ENCODE data around the gene TANC1. TPM values are rescaled to one million over a fixed set of nuclear protein-coding genes. Genes with fewer than 3 reads are reported as not detected.

Gene TANC1
- total RNA-seq, 1 experiment from 2014 or later: 26.5 TPM

DNA sequence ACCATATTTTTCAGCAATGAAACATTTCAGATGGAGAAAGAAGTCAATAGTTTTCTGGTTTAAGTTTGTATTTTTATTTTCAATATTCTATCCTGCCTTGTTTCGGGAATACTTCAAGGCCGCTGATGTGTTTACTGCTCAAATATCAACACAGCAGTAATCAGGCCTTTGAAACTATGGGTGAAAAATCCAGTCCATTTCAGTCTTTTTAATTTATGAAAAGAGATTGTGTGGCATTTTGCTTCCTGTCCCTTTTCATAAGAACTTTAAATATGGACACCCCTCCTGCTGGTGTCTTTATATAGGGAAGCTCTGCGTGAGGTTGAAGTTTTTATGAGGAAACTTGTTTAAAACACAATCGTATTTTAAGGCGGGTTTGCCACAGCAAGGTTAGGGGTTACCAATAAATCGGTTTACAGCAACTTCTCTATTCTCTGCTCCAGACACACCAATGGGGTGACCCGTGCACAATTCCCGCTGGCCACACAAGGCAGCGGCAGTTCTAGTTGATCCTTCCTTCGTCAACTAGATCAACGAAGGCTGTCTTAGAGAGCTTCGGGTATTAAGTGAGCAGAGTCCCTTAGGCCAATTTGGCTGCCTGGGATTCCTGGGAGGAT lies 1.2 kb upstream of the TANC1 start:
- peaks cover 54% of the 10 kb centered on the region for H3K4me1 ChIP-seq (replicated peaks)
- no peaks in the 10 kb centered on the region for H3K27me3 ChIP-seq (replicated peaks)
- no peak for DNase-seq (ENCODE audit: low read depth in 1 of 2, low spot score in 2 of 2)
- H3K36me3 ChIP-seq: peaks cover 17% of the 10 kb centered on the region
- H3K4me3 ChIP-seq: peak overlapping the region; percentile 89
- H3K27ac ChIP-seq: peak overlapping the region; percentile 80
- H3K9me3 ChIP-seq (replicated peaks): no peaks in the 10 kb centered on the region

DNA sequence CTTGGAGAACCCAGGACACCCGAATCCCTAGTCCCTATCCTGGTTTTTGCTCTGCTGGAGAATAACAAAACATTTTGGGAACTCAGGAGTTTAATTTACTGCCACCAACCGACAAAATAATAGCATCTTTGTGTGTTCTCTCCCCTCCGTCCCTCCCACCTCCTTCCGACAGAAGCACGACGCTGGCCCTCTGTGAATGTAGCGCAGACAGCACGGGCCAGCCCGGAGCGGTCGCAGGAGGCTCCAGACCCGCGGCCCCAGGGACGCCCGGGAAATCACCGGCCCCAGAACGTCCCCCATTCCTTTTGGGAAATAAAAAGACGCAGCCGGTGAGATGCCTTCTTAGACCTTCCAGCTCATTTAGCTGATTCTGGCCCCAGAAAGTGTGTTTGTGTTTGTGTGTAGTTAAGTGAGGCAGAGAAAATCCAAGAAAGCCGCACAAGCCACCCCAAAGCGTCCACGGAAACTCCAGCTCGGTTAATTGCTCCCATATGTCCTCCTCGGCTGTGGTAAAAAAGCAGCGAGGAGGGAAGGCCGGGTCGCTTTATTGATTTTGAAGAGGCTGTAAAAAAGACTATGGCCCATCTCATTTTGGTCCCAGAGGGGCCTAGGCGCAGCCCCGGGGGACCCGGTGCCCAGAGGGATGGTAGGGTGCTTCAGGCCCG lies 577 bp upstream of the TANC1 start:
- Histone ChIP-seq H3K9me3 (replicated peaks) (no peaks in the 10 kb centered on the region), H3K4me1 (replicated peaks) (peaks cover 55% of the 10 kb centered on the region), H3K4me3 (peak overlapping the region; percentile 89), H3K27ac (peak overlapping the region; percentile 80), H3K36me3 (peaks cover 21% of the 10 kb centered on the region), H3K27me3 (replicated peaks) (no peaks in the 10 kb centered on the region)
- DNase-seq (ENCODE audit: low read depth in 1 of 2, low spot score in 2 of 2): peak; percentile 73 to 90

DNA sequence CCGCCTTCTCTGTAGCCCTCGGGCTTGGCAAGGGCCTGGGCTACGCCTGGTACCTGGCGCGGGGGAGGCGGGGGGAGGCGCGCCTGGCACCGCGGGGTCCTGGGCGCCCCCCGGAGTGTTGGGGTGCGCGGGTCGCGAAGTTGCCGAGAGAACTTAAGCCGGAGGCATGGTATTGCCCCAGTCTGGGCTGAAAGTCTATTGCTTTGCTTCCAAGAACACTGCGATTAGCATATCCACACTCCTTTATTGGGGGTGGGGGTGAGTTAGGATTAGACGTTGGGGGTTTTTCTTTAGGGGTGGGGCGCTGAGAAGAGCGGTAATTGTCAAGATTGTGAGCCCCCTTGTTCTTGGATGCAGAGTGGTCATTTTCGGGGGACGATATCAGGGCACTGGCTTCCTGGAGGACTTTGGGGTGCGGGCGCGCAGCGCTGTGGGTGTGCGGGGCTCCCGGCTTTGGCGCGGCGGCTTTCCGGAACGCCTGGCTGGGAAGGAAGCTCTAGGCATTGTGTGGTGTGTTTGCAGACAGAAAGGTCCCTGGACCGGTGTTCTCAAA lies 798 bp downstream of the TANC1 start:
- Histone ChIP-seq H3K4me1 (replicated peaks) (peaks cover 66% of the 10 kb centered on the region), H3K36me3 (peaks cover 21% of the 10 kb centered on the region), H3K4me3 (peak overlapping the region; percentile 89), H3K9me3 (replicated peaks) (no peaks in the 10 kb centered on the region), H3K27ac (peak overlapping the region; percentile 80), H3K27me3 (replicated peaks) (no peaks in the 10 kb centered on the region)
- no peak for DNase-seq (ENCODE audit: low read depth in 1 of 2, low spot score in 2 of 2)

DNA sequence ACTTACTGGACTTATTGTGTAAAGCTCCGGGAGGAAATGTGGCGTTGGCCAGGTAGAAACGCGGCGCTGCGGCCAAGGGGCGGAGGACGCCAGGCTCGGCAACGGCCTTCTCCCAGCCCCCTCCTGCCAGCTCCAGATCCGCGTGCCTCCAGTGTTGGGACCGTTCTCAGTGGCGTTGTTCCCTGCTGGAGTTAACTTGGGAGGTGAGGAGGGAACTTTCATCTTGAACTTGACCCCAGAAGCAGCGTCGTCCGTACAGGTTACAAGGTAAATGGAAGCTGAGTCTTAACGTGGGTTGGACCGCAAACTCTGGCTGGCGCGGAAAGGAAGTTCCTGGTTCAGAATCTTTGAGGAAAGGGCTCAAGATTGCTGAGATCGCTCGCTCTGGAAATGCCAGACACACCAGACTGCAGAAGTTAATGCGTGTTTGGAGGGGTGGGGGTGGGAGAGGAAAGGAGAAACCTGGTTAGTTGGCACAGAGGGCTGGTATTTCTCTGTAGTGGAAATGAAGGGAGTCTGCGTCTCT lies 1.3 kb downstream of the TANC1 start:
- H3K4me1 ChIP-seq (replicated peaks): peaks cover 66% of the 10 kb centered on the region
- peaks cover 21% of the 10 kb centered on the region for H3K36me3 ChIP-seq
- peak overlapping the region; percentile 89 for H3K4me3 ChIP-seq
- no peaks in the 10 kb centered on the region for H3K9me3 ChIP-seq (replicated peaks)
- H3K27ac ChIP-seq: peak overlapping the region; percentile 80
- DNase-seq (ENCODE audit: low read depth in 1 of 2, low spot score in 2 of 2): peak; percentile 44 to 61
- H3K27me3 ChIP-seq (replicated peaks): no peaks in the 10 kb centered on the region

DNA sequence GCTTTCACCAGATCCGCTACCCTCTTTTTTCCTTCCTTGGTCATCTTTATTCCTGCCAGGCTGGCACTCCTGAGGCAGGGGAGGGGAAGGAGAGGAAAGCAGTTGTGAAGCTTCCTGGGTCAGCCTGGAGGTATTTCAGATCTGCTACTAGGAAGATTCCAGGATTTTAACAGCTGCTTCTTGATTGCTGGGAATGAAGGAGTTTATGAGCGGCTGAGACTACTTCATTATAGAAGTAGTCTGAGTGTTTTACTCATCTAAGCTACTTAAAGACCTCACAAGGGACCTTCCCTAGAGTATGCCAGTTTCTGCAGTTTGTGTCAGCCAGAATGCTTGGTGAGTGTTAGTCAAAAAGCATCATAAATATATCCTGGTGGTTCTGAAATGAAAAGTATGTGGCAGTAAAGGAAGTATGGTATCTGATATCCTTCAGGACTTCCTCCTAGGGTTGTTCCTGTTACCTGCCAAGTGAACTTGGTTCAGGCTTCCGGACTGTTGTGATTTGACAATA lies 1.9 kb downstream of the TANC1 start:
- H3K4me3 ChIP-seq: peak overlapping the region; percentile 89
- peak in 1 of 2 experiments; percentile 57 for DNase-seq (ENCODE audit: low read depth in 1 of 2, low spot score in 2 of 2)
- H3K27ac ChIP-seq: peak overlapping the region; percentile 80; the same call in 1 of the 2 replicates
- H3K4me1 ChIP-seq (replicated peaks): peaks cover 66% of the 10 kb centered on the region
- no peaks in the 10 kb centered on the region for H3K9me3 ChIP-seq (replicated peaks)
- peaks cover 21% of the 10 kb centered on the region for H3K36me3 ChIP-seq
- no peaks in the 10 kb centered on the region for H3K27me3 ChIP-seq (replicated peaks)

DNA sequence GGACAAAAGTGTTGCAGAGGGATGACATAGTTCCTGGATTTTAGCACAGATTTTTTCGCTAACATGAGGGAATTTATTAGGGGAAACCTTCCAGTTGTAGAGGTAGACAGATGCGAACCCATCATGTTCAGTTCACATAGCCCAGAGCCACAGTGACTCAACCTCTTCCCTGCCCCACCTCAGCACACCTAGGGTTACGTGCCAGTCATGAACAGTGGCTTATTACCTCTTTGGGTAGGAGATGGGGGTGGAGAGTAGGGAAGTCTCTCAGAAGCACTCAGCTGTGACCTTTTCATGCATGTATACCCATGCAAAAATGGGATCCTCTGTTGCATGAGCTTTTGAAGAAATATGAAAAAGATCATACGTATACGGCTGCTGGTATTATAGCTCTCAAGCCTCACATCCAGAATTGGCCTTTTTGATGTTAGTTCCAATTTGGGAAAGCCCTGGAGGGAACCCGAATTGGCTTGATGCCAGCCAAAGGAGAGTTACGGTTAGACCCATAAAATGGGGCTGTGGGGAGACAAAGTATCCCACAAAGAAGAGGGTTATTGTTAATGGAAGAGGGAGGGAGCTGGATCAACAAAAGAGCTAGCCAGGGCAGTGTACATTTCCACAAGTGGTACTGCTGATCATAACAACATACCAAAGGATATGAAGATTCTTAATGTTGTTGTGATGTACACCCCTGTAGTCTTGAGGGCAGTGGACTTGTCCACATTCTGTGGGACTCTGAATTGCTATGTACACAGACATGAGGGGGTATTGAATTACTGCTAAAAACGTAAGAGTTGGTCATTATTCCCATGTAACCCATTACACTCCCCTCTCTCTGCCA lies 4.9 kb downstream of the TANC1 start:
- Histone ChIP-seq H3K4me1 (replicated peaks) (peaks cover 39% of the 10 kb centered on the region), H3K4me3 (no peak overlapping the region), H3K27me3 (replicated peaks) (no peaks in the 10 kb centered on the region), H3K27ac (no peak overlapping the region), H3K36me3 (peaks cover 21% of the 10 kb centered on the region), H3K9me3 (replicated peaks) (no peaks in the 10 kb centered on the region)
- DNase-seq (ENCODE audit: low read depth in 1 of 2, low spot score in 2 of 2): peak in 1 of 2 experiments; percentile 47

DNA sequence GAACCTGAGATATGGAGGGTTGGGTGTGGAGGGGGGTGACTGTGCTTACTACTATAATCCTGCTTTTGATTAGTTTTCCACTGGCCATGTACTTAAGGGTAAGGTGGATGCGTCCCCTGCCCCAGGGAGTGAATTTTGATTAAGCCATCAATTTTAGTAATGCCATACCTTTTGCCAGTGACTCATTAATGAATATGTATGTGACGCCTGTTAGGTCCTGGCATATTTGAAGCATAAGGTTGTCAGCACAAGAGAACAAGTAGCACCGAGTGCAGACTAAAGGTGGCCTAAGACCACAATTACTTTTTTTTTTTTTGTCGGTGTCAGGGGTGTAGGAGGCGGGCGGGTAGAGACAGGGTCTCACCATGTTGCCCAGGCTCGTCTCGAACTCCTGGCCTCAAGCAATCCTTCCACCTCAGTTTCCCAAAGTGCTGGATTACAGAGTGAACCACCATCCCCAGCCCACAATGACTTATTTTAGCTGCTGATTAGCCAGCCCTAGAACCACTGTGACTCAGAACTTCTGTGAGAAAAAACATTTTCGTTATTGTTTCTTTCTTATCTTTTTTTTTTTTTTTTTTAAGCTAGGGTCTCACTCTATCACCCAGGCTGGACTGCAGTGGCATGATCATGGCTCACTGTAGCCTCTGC lies 7.0 kb downstream of the TANC1 start:
- H3K27ac ChIP-seq: no peak overlapping the region
- DNase-seq (ENCODE audit: low read depth in 1 of 2, low spot score in 2 of 2): no peak
- H3K9me3 ChIP-seq (replicated peaks): no peaks in the 10 kb centered on the region
- no peaks in the 10 kb centered on the region for H3K27me3 ChIP-seq (replicated peaks)
- peaks cover 31% of the 10 kb centered on the region for H3K4me1 ChIP-seq (replicated peaks)
- H3K4me3 ChIP-seq: no peak overlapping the region
- H3K36me3 ChIP-seq: 0 out of 2 replicates have a peak, but pooled peaks cover 8% of the 10 kb centered on the region

DNA sequence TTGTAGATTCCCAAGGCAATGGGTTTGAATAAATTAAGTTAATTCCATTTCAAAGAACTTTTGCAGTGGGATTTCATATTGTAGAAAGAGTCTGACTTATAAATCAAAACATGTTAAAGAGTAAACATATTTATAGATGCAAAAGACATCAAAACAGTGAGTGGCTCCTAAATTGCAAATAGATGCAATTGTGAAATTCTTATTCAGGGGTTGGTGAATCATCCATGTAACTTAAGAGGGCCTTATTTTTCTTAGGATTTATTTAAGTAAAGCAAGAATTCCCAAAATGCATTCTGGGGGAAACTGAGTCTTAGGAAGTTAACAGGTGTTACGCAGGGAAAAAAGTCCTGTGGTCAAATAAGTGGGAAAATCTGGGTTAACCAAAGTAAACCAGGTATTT lies 11.3 kb downstream of the TANC1 start:
- Histone ChIP-seq H3K27ac (no peak overlapping the region), H3K4me3 (no peak overlapping the region), H3K4me1 (replicated peaks) (no peaks in the 10 kb centered on the region), H3K27me3 (replicated peaks) (no peaks in the 10 kb centered on the region), H3K36me3 (no peaks in the 10 kb centered on the region), H3K9me3 (replicated peaks) (no peaks in the 10 kb centered on the region; the same call in 1 of the 2 replicates)
- no peak for DNase-seq (ENCODE audit: low read depth in 1 of 2, low spot score in 2 of 2)

DNA sequence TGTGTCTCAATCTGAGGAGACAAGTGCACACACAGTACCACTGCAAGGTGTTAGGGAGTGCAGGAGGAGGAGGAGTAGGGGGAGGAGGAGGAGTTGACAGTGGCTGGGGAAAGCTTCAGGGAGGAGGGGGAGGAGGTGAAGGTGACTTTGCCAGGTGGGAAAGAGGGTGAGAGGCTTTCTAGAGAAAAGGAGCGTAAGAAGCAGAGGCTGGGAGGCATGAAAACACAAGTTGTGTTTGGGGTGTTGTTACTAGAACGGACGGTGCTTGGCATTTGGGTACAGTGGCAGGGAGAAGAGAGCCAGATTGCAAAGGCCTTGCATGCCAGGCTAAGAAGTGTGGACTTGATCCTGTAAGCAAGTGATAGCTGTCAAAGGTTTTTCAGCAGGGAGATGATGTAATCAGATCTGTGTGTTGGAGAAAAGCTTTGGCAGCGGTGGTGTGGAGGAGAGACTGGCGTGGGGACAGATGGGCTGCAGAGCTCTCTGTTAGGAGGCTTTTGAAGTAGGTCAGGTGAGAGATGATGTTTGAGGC lies 16.2 kb downstream of the TANC1 start:
- Histone ChIP-seq H3K36me3 (no peaks in the 10 kb centered on the region), H3K27ac (no peak overlapping the region), H3K4me1 (replicated peaks) (no peaks in the 10 kb centered on the region), H3K27me3 (replicated peaks) (no peaks in the 10 kb centered on the region), H3K9me3 (replicated peaks) (no peaks in the 10 kb centered on the region; the same call in 1 of the 2 replicates), H3K4me3 (no peak overlapping the region)
- DNase-seq (ENCODE audit: low read depth in 1 of 2, low spot score in 2 of 2): no peak

DNA sequence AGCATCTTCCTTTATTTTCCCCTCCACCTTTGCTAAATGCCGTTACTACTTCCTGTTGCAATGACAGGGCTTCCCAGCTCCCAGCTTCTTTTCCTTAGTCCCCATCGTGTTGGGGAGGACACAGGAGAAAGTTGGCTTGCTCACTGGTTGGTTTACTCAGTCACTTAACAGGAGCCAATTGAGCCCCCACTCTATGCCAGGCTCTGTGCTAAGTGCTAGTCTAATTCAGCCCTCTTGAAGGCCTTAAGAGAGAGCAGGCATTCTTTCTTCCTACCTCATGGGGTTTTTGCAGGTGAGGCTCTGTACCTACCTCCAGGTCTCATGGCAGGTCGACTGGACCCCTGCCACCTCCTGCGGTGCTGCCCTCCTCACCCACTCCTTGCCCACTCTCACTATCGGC lies 20.1 kb downstream of the TANC1 start:
- Histone ChIP-seq H3K9me3 (replicated peaks) (no peaks in the 10 kb centered on the region; the same call in 1 of the 2 replicates), H3K27ac (no peak overlapping the region), H3K4me3 (no peak overlapping the region), H3K27me3 (replicated peaks) (no peaks in the 10 kb centered on the region), H3K4me1 (replicated peaks) (peaks cover 8% of the 10 kb centered on the region), H3K36me3 (no peaks in the 10 kb centered on the region)
- no peak for DNase-seq (ENCODE audit: low read depth in 1 of 2, low spot score in 2 of 2)

DNA sequence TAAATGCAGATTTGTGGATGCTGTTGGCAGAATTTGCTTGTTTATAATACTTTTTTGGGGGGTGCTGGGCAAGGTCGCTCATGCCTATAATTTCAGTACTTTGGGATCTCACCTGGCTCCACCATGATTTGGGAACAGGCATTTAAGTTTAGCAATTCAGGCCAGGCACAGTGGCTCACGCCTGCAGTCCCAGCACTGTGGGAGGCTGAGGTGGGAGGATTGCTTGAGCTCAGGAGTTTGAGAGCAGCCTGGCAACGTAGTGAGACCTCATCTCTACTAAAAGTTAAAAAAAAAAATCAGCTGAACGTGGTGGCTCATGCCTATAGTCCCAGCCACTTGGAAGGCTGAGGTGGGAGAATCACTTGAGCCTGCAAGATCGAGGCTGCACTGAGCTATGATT lies 20.7 kb downstream of the TANC1 start:
- no peaks in the 10 kb centered on the region for H3K9me3 ChIP-seq (replicated peaks)
- H3K27me3 ChIP-seq (replicated peaks): no peaks in the 10 kb centered on the region
- no peak for DNase-seq (ENCODE audit: low read depth in 1 of 2, low spot score in 2 of 2)
- H3K27ac ChIP-seq: no peak overlapping the region
- H3K36me3 ChIP-seq: no peaks in the 10 kb centered on the region
- no peak overlapping the region for H3K4me3 ChIP-seq
- peaks cover 8% of the 10 kb centered on the region for H3K4me1 ChIP-seq (replicated peaks)

DNA sequence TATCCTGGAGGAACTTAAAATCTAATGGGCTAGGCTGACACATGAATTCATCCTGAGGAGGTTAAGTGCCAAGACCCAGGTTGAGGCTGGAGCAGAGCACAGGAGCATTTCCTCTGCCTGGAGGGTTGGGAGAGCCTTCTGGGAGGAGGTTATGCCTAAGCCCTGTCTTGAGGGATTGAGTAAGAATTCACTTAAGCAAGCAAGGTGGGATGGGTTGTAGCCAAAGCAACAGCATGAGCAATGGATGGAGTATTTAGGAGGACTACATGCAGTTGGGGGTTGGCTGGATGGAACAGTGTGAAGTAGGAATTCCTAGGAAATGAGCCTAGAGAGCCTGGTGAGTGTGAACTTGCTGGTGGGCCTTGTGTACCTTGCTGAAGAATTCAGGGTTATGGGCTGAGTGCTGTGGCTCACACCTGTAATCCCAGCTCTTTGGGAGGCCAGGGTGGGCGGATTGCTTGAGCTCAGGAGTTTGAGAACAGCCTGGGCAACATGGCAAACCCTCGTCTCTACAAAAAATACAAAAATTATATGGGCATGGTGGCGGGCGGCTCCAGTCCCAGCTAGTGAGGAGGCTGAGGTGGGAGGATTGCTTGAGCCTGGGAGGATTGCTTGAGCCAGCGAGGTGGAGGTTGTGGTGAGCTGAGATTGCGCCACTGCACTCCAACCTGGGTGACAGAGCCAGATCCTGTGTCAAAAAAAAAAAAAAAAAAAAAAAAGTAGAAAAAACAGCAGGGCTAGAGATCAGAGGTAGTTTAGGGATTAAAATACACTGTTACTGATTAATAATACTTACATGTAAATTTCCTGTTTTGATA lies 22.2 kb downstream of the TANC1 start:
- H3K27ac ChIP-seq: no peak overlapping the region
- peaks cover 8% of the 10 kb centered on the region for H3K4me1 ChIP-seq (replicated peaks)
- DNase-seq (ENCODE audit: low read depth in 1 of 2, low spot score in 2 of 2): no peak
- no peaks in the 10 kb centered on the region for H3K27me3 ChIP-seq (replicated peaks)
- no peaks in the 10 kb centered on the region for H3K9me3 ChIP-seq (replicated peaks)
- H3K36me3 ChIP-seq: no peaks in the 10 kb centered on the region
- no peak overlapping the region for H3K4me3 ChIP-seq

Data from SJSA1 (cell line).